Progenitor cell of endocrine pancreas (in vitro differentiated cells): ENCODE data around the gene RNF125. TPM values are rescaled to one million over a fixed set of nuclear protein-coding genes. Genes with fewer than 3 reads are reported as not detected.
"Not testable (repeated sequence)": the region's sequence is repeated elsewhere in the genome, so short reads cannot be mapped to it uniquely, and the experiment has no call there.

Experiments used
- DNase-seq: peaks from one replicate; pipeline ENCODE4 v3.0.0; 2021; ENCODE audit warnings: low spot score; ENCODE audit not compliant: unreplicated experiment
- H3K27ac Mint-ChIP-seq: 2 replicates; pipeline ENCODE4 v1.8.0; 2021; ENCODE audit warnings: mild to moderate bottlenecking, moderate library complexity, mixed read lengths
- H3K27me3 Mint-ChIP-seq: 2 replicates; pipeline ENCODE4 v1.8.0; 2021; ENCODE audit warnings: mixed read lengths
- H3K36me3 Mint-ChIP-seq: 2 replicates; pipeline ENCODE4 v1.8.0; 2022; ENCODE audit warnings: mixed read lengths; ENCODE audit not compliant: insufficient read depth
- H3K4me1 Mint-ChIP-seq: 2 replicates; pipeline ENCODE4 v1.8.0; 2021; ENCODE audit warnings: low read depth, mixed read lengths
- H3K4me3 Mint-ChIP-seq: 2 replicates; pipeline ENCODE4 v1.8.0; 2021; ENCODE audit warnings: low read depth, mild to moderate bottlenecking, moderate library complexity, mixed read lengths
- H3K9me3 Mint-ChIP-seq: 2 replicates; pipeline ENCODE4 v1.8.0; 2021; ENCODE audit warnings: low read depth, mixed read lengths
- CTCF ChIP-seq: fragments of 200-600 bp; sonication (generic); IDR thresholded peaks from one replicate; pipeline ENCODE4 v1.5.0; 2021; ENCODE audit warnings: antibody characterized with exemption, mild to moderate bottlenecking; ENCODE audit not compliant: unreplicated experiment
- total RNA-seq: library from RNA; stranded (reverse); gene quantifications from 2 replicates; pipeline ENCODE4 v1.2.1, GENCODE V29; 2021

RNF125 gene
- total RNA-seq, 1 donor from 2014 or later: 2.6 TPM

GRCh38 chr18:31990823-31991222 is 27.8 kb upstream of the RNF125 start:
- DNase-seq: no peak
- TF ChIP-seq CTCF: no peak
- Mint-ChIP-seq H3K27me3 (no peaks in the 10 kb centered on the region), H3K27ac (no peak overlapping the region), H3K9me3 (peaks cover 1% of the 10 kb centered on the region), H3K36me3 (no peaks in the 10 kb centered on the region), H3K4me3 (no peak overlapping the region), H3K4me1 (peaks cover 5% of the 10 kb centered on the region)

- peaks cover 10% of the 10 kb centered on the region for H3K4me1 Mint-ChIP-seq
- DNase-seq: no peak
- no peaks in the 10 kb centered on the region for H3K27me3 Mint-ChIP-seq
- H3K4me3 Mint-ChIP-seq: no peak overlapping the region
- no peak for TF ChIP-seq CTCF
- peak overlapping the region; percentile 41 for H3K27ac Mint-ChIP-seq
- peaks cover 7% of the 10 kb centered on the region for H3K9me3 Mint-ChIP-seq
- H3K36me3 Mint-ChIP-seq: peaks cover 1% of the 10 kb centered on the region
These were observed 22.6 kb upstream of the RNF125 start for GRCh38 chr18:31996007-31996406.

GRCh38 chr18:31998880-31999412 is 19.7 kb upstream of the RNF125 start:
- TF ChIP-seq CTCF: no peak
- Mint-ChIP-seq H3K4me3 (no peak overlapping the region), H3K27ac (peak overlapping the region; percentile 3), H3K9me3 (peaks cover 7% of the 10 kb centered on the region), H3K36me3 (peaks cover 1% of the 10 kb centered on the region), H3K4me1 (peaks cover 10% of the 10 kb centered on the region), H3K27me3 (no peaks in the 10 kb centered on the region)
- DNase-seq: no peak

- not testable (repeated sequence) for H3K4me3 Mint-ChIP-seq, H3K27ac Mint-ChIP-seq, DNase-seq, H3K9me3 Mint-ChIP-seq, H3K27me3 Mint-ChIP-seq, H3K36me3 Mint-ChIP-seq, H3K4me1 Mint-ChIP-seq
These were observed 17.5 kb upstream of the RNF125 start for GRCh38 chr18:32001141-32001540.

- not testable (repeated sequence) for H3K36me3 Mint-ChIP-seq, H3K4me3 Mint-ChIP-seq, H3K9me3 Mint-ChIP-seq
These were observed 14.8 kb upstream of the RNF125 start for GRCh38 chr18:32003822-32004221.

GRCh38 chr18:32010124-32010721 is 8.4 kb upstream of the RNF125 start:
- no peak for TF ChIP-seq CTCF
- Mint-ChIP-seq H3K4me1 (peaks cover 1% of the 10 kb centered on the region), H3K27me3 (no peaks in the 10 kb centered on the region), H3K27ac (peak overlapping the region; percentile 8), H3K4me3 (no peak overlapping the region), H3K36me3 (no peaks in the 10 kb centered on the region), H3K9me3 (no peaks in the 10 kb centered on the region)
- no peak for DNase-seq

More at GRCh38 chr18:32003822-32004221, 14.8 kb upstream of the RNF125 start:
- not testable (repeated sequence) for H3K4me1 Mint-ChIP-seq, H3K27me3 Mint-ChIP-seq, H3K27ac Mint-ChIP-seq, DNase-seq
